MM.1S (cell line): ENCODE results near the gene ARID3C.

Experiments used
- DNase-seq: peaks from one replicate; pipeline ENCODE4 v3.0.0-alpha.2; 2015
- H2AFZ ChIP-seq: fragments of 300-600 bp; sonication (generic); 2 replicates; pipeline ENCODE4 v1.6.0; 2016; ENCODE audit warnings: antibody characterized with exemption, low read length
- H3F3A ChIP-seq: fragments of 300-600 bp; sonication (generic); 2 replicates; pipeline ENCODE4 v1.6.1; 2016; ENCODE audit warnings: mild to moderate bottlenecking, antibody characterized with exemption, low read length, moderate library complexity, mixed read lengths; ENCODE audit not compliant: insufficient read depth
- H3K27ac ChIP-seq: fragments of 300-600 bp; sonication (generic); 2 replicates; pipeline ENCODE4 v1.5.1; 2016; ENCODE audit warnings: mild to moderate bottlenecking, low read length
- H3K27me3 ChIP-seq: fragments of 300-600 bp; sonication (generic); replicated peaks from 2 replicates; pipeline ENCODE4 v1.6.0; 2016; ENCODE audit warnings: low read length; ENCODE audit not compliant: insufficient read depth
- H3K36me3 ChIP-seq: fragments of 300-600 bp; sonication (generic); replicated peaks from 2 replicates; pipeline ENCODE4 v1.6.1; 2016; ENCODE audit warnings: mild to moderate bottlenecking, low read length, mixed read lengths; ENCODE audit not compliant: insufficient read depth
- H3K4me1 ChIP-seq: fragments of 300-600 bp; sonication (generic); 2 replicates; pipeline ENCODE4 v1.6.1; 2016; ENCODE audit warnings: low read length, mixed read lengths
- H3K4me2 ChIP-seq: fragments of 300-600 bp; sonication (generic); 2 replicates; pipeline ENCODE4 v1.6.0; 2016; ENCODE audit warnings: low read depth, low read length
- H3K4me3 ChIP-seq: fragments of 300-600 bp; sonication (generic); 2 replicates; pipeline ENCODE4 v1.5.1; 2016; ENCODE audit warnings: low read length, mixed read lengths
- H3K79me2 ChIP-seq: fragments of 300-600 bp; sonication (generic); 2 replicates; pipeline ENCODE4 v1.6.1; 2016; ENCODE audit warnings: mixed run types, low read length, mixed read lengths
- H3K9ac ChIP-seq: fragments of 300-600 bp; sonication (generic); 2 replicates; pipeline ENCODE4 v1.6.1; 2016; ENCODE audit warnings: low read length, mixed read lengths
- H3K9me2 ChIP-seq: fragments of 300-600 bp; sonication (generic); replicated peaks from 2 replicates; pipeline ENCODE4 v1.6.1; 2016; ENCODE audit warnings: mild to moderate bottlenecking, low read length, mixed read lengths; ENCODE audit not compliant: insufficient read depth
- H3K9me3 ChIP-seq: fragments of 300-600 bp; sonication (generic); replicated peaks from 2 replicates; pipeline ENCODE4 v1.6.1; 2016; ENCODE audit warnings: mild to moderate bottlenecking, low read length, mixed read lengths; ENCODE audit not compliant: insufficient read depth
- H4K20me1 ChIP-seq: fragments of 300-600 bp; sonication (generic); 2 replicates; pipeline ENCODE4 v1.6.1; 2016; ENCODE audit warnings: mild to moderate bottlenecking, low read length, moderate library complexity, mixed read lengths; ENCODE audit not compliant: insufficient read depth
- EZH2 ChIP-seq: fragments of 300-600 bp; sonication (generic); optimal IDR thresholded peaks from 2 replicates; pipeline ENCODE3; 2017; ENCODE audit warnings: low read depth, mild to moderate bottlenecking, antibody characterized with exemption, low read length, mixed read lengths
- EZH2phosphoT487 ChIP-seq: fragments of 300-600 bp; sonication (generic); IDR thresholded peaks from 2 replicates; pipeline ENCODE4 v1.6.1; 2018; ENCODE audit warnings: antibody characterized with exemption, low read length
- TF ChIP-seq, protein P1 (sequence below): fragments of 300-600 bp; sonication (generic); IDR thresholded peaks from 2 replicates; pipeline ENCODE4 v1.5.1; 2016; ENCODE audit warnings: antibody characterized with exemption, low read length, mixed read lengths

The ARID3C gene

DNA sequence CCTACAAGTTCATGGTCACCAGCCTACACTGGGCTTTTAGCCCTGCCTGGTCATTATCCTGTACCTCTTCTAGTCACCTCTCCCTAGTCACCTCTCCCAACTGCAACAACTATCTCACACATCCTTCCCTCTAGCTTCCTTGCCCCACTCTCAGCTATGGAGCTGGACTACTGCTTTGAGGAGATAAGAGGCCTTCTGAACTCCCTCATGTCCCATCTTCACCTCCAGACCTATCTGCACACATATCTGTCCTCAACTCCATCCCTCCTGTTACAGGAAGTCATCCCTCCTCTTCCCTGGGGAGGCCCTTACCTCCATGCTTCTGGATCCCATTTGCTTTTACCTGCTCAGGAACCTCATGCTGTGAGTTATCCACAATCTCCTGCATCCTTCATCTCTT, 22.7 kb downstream of the ARID3C start:
- no peak overlapping the region for H3K9ac ChIP-seq
- TF ChIP-seq EZH2phosphoT487: no peak
- TF ChIP-seq, protein P1, sequence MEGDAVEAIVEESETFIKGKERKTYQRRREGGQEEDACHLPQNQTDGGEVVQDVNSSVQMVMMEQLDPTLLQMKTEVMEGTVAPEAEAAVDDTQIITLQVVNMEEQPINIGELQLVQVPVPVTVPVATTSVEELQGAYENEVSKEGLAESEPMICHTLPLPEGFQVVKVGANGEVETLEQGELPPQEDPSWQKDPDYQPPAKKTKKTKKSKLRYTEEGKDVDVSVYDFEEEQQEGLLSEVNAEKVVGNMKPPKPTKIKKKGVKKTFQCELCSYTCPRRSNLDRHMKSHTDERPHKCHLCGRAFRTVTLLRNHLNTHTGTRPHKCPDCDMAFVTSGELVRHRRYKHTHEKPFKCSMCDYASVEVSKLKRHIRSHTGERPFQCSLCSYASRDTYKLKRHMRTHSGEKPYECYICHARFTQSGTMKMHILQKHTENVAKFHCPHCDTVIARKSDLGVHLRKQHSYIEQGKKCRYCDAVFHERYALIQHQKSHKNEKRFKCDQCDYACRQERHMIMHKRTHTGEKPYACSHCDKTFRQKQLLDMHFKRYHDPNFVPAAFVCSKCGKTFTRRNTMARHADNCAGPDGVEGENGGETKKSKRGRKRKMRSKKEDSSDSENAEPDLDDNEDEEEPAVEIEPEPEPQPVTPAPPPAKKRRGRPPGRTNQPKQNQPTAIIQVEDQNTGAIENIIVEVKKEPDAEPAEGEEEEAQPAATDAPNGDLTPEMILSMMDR: no peak
- no peak for TF ChIP-seq EZH2
- no peak for DNase-seq
- H4K20me1 ChIP-seq: no peaks in the 10 kb centered on the region
- H3K4me1 ChIP-seq: peaks cover 3% of the 10 kb centered on the region; the same call in 1 of the 2 replicates
- no peak overlapping the region for H3K4me3 ChIP-seq
- H3K27ac ChIP-seq: no peak overlapping the region
- no peaks in the 10 kb centered on the region for H3F3A ChIP-seq
- H3K4me2 ChIP-seq: no peak overlapping the region
- no peaks in the 10 kb centered on the region for H3K9me3 ChIP-seq
- no peaks in the 10 kb centered on the region for H3K36me3 ChIP-seq
- H3K79me2 ChIP-seq: peaks cover 7% of the 10 kb centered on the region
- H3K27me3 ChIP-seq: peaks cover 8% of the 10 kb centered on the region
- no peaks in the 10 kb centered on the region for H3K9me2 ChIP-seq
- no peak overlapping the region for H2AFZ ChIP-seq

DNA sequence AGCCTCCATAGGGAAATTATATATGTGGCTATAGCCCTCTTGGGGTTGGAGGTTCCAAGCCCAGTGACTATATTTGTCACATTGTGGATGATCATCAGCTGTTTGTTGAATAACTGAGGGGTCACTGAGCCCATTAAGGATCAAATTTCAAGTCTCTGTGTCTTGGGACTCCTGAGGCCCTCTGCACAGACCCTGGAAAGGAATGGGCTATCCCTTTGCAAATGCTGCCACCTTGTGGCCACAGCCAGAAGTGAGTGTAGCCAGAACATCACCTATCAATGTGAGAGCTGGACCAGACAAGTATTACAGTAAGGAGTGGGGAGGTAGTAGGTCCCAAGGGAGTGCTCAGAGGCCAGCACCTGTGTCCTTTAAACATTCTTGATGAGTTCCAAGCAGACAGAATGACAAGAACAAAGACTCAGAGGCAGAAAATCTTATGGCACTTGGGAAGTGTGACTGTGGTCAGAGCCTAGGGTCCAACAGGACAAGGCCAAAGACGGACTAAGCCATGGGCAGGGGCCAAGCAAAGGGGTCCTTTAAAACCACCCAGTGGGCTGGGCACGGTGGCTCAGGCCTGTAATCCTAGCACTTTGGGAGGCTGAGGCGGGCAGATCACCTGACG, 25.1 kb downstream of the ARID3C start:
- Histone ChIP-seq H2AFZ (no peak overlapping the region), H3K79me2 (no peaks in the 10 kb centered on the region), H3K9me2 (no peaks in the 10 kb centered on the region), H3K27ac (no peak overlapping the region), H3K36me3 (no peaks in the 10 kb centered on the region), H3K9me3 (no peaks in the 10 kb centered on the region), H3K4me1 (no peaks in the 10 kb centered on the region), H4K20me1 (no peaks in the 10 kb centered on the region), H3K27me3 (peaks cover 8% of the 10 kb centered on the region), H3K9ac (no peak overlapping the region), H3K4me3 (no peak overlapping the region), H3K4me2 (no peak overlapping the region), H3F3A (no peaks in the 10 kb centered on the region)
- TF ChIP-seq, protein P1: peak; percentile 95
- TF ChIP-seq EZH2phosphoT487: no peak
- peak; percentile 73 for DNase-seq

DNA sequence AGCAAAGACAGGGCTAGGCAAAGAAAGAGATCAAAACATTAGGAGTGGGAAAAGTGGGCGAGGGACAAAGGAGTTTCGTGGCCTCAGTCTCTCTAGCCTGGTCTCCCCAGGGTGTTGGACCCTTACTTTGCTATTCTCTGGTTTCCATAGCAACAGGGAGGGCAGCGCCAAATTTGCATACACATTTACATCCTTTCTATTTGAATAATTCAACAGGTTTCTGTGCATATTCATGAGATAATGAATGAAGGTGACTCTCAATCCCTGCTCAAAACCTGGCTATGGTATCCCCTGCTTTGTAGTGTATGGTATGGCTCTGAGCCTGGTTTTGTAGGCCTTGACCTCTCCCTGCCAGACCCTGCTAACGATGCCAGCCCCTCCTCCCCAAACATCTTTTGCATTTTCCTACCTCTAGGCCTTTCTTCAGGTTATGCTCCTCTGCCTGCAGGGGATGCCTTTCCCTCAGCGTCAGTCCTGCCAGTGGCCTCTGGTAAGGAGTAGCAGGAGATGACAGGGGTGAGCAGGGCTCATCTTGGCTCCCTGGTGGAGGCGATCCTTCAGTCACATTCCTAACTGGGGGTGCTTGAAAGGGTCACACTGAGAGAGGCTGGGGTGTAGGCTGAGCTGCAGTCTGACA, 26.8 kb downstream of the ARID3C start:
- no peak overlapping the region for H3K4me3 ChIP-seq
- no peaks in the 10 kb centered on the region for H3K9me3 ChIP-seq
- no peak overlapping the region for H2AFZ ChIP-seq
- no peak overlapping the region for H3K27ac ChIP-seq
- no peaks in the 10 kb centered on the region for H4K20me1 ChIP-seq
- no peaks in the 10 kb centered on the region for H3K4me1 ChIP-seq
- H3K36me3 ChIP-seq: no peaks in the 10 kb centered on the region
- no peaks in the 10 kb centered on the region for H3K79me2 ChIP-seq
- TF ChIP-seq EZH2phosphoT487 (no peak), EZH2 (no peak)
- TF ChIP-seq, protein P1: no peak
- no peak for DNase-seq
- H3K9ac ChIP-seq: no peak overlapping the region
- no peaks in the 10 kb centered on the region for H3K9me2 ChIP-seq
- H3K4me2 ChIP-seq: no peak overlapping the region
- no peaks in the 10 kb centered on the region for H3F3A ChIP-seq
- peaks cover 8% of the 10 kb centered on the region for H3K27me3 ChIP-seq
